PFSK-1 (cell line): ENCODE results near the gene PUS10.

Experiments used
- POLR2AphosphoS5 ChIP-seq: IDR thresholded peaks from 2 replicates; pipeline ENCODE4 v1.6.1; 2012; ENCODE audit warnings: low read depth, mild to moderate bottlenecking, control low read depth, low read length, moderate library complexity
- TF ChIP-seq, protein P1 (sequence below), 2 experiments: IDR thresholded peaks; 2 replicates each; pipeline versions ENCODE4 v1.6.1 to v1.8.0; 2011 to 2012; ENCODE audit warnings: low read depth in 2 of 2, low read length in 2 of 2, control low read depth in 1 of 2, inconsistent platforms in 1 of 2, mild to moderate bottlenecking in 1 of 2, moderate library complexity in 1 of 2; ENCODE audit not compliant: insufficient read depth in 1 of 2

DNA sequence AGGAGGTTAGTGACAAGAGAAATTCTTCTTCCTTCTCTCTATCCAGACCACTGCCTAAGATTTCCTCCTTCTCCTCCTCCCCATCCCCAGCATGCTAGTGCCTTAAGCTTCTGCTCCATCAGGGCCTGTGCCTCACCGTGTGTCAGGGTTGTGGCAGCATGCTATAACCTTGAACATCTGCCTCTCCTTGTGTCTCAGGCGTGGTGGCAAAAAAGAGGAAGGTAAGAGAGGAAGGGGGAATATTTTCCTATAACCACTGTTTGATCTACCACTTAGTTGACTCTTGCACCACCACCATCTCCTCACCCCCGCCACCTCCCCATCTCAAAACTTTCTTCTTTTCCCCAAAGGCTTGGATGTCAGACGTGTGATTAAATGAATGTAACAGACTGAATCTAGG is 38.8 kb downstream of the PUS10 start:
- TF ChIP-seq, protein P1, sequence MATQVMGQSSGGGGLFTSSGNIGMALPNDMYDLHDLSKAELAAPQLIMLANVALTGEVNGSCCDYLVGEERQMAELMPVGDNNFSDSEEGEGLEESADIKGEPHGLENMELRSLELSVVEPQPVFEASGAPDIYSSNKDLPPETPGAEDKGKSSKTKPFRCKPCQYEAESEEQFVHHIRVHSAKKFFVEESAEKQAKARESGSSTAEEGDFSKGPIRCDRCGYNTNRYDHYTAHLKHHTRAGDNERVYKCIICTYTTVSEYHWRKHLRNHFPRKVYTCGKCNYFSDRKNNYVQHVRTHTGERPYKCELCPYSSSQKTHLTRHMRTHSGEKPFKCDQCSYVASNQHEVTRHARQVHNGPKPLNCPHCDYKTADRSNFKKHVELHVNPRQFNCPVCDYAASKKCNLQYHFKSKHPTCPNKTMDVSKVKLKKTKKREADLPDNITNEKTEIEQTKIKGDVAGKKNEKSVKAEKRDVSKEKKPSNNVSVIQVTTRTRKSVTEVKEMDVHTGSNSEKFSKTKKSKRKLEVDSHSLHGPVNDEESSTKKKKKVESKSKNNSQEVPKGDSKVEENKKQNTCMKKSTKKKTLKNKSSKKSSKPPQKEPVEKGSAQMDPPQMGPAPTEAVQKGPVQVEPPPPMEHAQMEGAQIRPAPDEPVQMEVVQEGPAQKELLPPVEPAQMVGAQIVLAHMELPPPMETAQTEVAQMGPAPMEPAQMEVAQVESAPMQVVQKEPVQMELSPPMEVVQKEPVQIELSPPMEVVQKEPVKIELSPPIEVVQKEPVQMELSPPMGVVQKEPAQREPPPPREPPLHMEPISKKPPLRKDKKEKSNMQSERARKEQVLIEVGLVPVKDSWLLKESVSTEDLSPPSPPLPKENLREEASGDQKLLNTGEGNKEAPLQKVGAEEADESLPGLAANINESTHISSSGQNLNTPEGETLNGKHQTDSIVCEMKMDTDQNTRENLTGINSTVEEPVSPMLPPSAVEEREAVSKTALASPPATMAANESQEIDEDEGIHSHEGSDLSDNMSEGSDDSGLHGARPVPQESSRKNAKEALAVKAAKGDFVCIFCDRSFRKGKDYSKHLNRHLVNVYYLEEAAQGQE (IDR thresholded peaks at IDR 0.05; ENCODE audit: insufficient read depth in 1 of 2, low read depth in 2 of 2, low read length in 2 of 2): no peak
- TF ChIP-seq POLR2AphosphoS5: no peak
